ENCODE data around the gene IFNE. TPM values are rescaled to one million over a fixed set of nuclear protein-coding genes. Genes with fewer than 3 reads are reported as not detected.

The IFNE gene
- total RNA-seq, 1 donor from 2014 or later: not detected

GRCh38 chr9:21434202-21435014 lies 47.7 kb downstream of the IFNE start:
- no peak overlapping the region for H3K4me3 Mint-ChIP-seq
- intact Hi-C loops (cut with micrococcal nuclease): loop anchor here (1.0 kb wide), 3 partner anchors 108 to 355 kb away; no protein-coding TSS in a partner anchor

GRCh38 chr9:21432672-21433425 lies 49.3 kb downstream of the IFNE start:
- intact Hi-C loops (cut with micrococcal nuclease): no loop called here
- Mint-ChIP-seq H3K27ac (no peak overlapping the region), H3K27me3 (ENCODE audit: insufficient read depth) (peaks cover 53% of the 10 kb centered on the region), H3K4me3 (no peak overlapping the region), H3K9me3 (no peaks in the 10 kb centered on the region), H3K4me1 (ENCODE audit: low read depth) (no peaks in the 10 kb centered on the region), H3K36me3 (ENCODE audit: low read depth) (no peaks in the 10 kb centered on the region)
- no peak for DNase-seq (ENCODE audit: low spot score)

More at GRCh38 chr9:21434202-21435014, 47.7 kb downstream of the IFNE start:
- Mint-ChIP-seq H3K27me3 (ENCODE audit: insufficient read depth) (peaks cover 43% of the 10 kb centered on the region), H3K36me3 (ENCODE audit: low read depth) (no peaks in the 10 kb centered on the region), H3K27ac (no peak overlapping the region), H3K9me3 (no peaks in the 10 kb centered on the region), H3K4me1 (ENCODE audit: low read depth) (no peaks in the 10 kb centered on the region)
- DNase-seq (ENCODE audit: low spot score): no peak

Other genes starting within 250 kb of the IFNE start
- gene IFNA14, start 242.3 kb downstream of the IFNE start, total RNA-seq: not detected in 2 replicates
- not detected in 2 replicates for gene IFNA5, start 177.0 kb downstream of the IFNE start, total RNA-seq
- 14.1 and 15.6 TPM in 2 replicates for gene KLHL9, start 146.9 kb downstream of the IFNE start, total RNA-seq
- gene IFNA6, start 131.4 kb downstream of the IFNE start, total RNA-seq: not detected in 2 replicates
- not detected in 2 replicates for gene IFNA13, start 114.3 kb downstream of the IFNE start, total RNA-seq
- gene IFNA2, start 96.9 kb downstream of the IFNE start, total RNA-seq: not detected in 2 replicates
- gene IFNA8, start 73.2 kb downstream of the IFNE start, total RNA-seq: not detected in 2 replicates
- not detected in 2 replicates for gene IFNA1, start 41.9 kb downstream of the IFNE start, total RNA-seq

Measured in activated T-helper 1 cell treated with anti-CD3 and anti-CD28 coated beads, Interleukin-12 subunit alpha, Interleukin-12 subunit beta, Interleukin-2, Interleukin-4 antibody, amounts not matched to agents 30 ng/mL and 10 ng/mL and 1 ng/mL, durations not matched to agents 14 hours and 24 hours and 36 hours (primary cell).